ENCODE data around the gene THNSL1. TPM values are rescaled to one million over a fixed set of nuclear protein-coding genes. Genes with fewer than 3 reads are reported as not detected.
"Not testable (repeated sequence)": the region's sequence is repeated elsewhere in the genome, so short reads cannot be mapped to it uniquely, and the experiment has no call there.

THNSL1 gene
- polyA plus RNA-seq, 1 donor, result 7.8 TPM

DNA sequence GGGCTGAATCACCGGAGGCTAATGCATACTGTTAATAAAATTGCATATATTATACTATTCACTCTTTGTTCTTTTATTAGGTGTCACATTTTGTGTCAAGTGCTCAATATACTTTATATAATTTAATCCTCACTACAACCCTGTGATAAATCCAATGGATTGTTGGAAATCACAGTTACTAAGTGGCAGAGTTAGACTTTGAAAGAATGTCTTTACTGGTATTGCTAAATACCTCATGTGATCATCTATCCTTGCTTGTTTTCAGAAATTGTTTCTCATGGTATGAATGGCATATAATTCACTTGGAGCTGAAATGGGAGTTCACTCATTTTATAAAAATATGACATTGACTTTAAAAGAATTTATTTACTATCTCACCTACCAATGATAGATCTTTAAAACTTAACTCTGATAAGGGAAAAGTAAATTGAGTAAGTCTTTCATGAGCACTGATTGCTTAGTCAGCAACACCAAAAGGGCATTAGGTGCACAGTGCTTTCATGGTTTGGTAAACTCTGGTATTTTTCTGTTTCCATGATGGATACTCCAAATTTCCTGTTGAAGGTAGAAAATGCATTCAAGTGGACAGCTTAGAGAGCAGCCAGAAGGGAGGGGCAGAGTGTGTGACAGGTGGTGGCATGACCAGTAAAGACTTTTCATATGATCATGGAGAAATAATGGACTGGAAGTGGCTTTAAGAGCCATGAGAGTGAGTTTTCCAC is 23.0 kb upstream of the THNSL1 start:
- peak in 1 of 2 donors; percentile 64 for DNase-seq
- H3K27me3 ChIP-seq (ENCODE audit: control insufficient read depth, insufficient read depth, low read length), result no peaks in the 10 kb centered on the region
- WGBS (ENCODE audit: insufficient coverage, low lambda C conversion rate), result no CpG with 5 or more reads among the region's 1 CpG
- no peak overlapping the region for H3K4me3 ChIP-seq (ENCODE audit: low read length)
- peak overlapping the region; percentile 60 for H3K27ac ChIP-seq (ENCODE audit: low read length)
- H3K9me3 ChIP-seq (ENCODE audit: control insufficient read depth, low read depth, low read length), result no peaks in the 10 kb centered on the region
- no peaks in the 10 kb centered on the region for H3K36me3 ChIP-seq (ENCODE audit: control insufficient read depth, insufficient read depth, low read length)
- H3K4me1 ChIP-seq (ENCODE audit: control insufficient read depth, insufficient read depth, low read length), result peaks cover 4% of the 10 kb centered on the region

DNA sequence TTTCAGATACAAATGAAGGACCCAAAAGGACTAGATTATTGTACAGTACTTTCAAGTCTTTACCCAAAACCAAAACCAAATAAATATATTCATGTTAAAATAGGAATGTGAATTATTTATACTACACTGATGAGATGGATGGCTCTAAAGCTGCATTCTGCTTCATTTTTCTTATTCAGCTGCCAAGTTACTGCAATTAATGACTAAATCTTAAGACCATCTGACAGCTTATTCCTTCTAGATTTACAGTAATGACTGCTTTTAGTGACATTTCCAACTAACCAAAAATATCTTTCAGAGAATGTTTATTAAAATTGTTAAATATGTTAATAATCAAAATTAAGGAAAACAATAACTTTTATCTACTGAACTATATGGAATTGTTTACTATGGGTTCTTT is 21.3 kb upstream of the THNSL1 start:
- Histone ChIP-seq H3K9me3 (ENCODE audit: control insufficient read depth, low read depth, low read length) (no peaks in the 10 kb centered on the region), H3K4me3 (ENCODE audit: low read length) (no peak overlapping the region), H3K27ac (ENCODE audit: low read length) (no peak overlapping the region), H3K36me3 (ENCODE audit: control insufficient read depth, insufficient read depth, low read length) (no peaks in the 10 kb centered on the region), H3K27me3 (ENCODE audit: control insufficient read depth, insufficient read depth, low read length) (no peaks in the 10 kb centered on the region), H3K4me1 (ENCODE audit: control insufficient read depth, insufficient read depth, low read length) (peaks cover 4% of the 10 kb centered on the region)
- no peak for DNase-seq

DNA sequence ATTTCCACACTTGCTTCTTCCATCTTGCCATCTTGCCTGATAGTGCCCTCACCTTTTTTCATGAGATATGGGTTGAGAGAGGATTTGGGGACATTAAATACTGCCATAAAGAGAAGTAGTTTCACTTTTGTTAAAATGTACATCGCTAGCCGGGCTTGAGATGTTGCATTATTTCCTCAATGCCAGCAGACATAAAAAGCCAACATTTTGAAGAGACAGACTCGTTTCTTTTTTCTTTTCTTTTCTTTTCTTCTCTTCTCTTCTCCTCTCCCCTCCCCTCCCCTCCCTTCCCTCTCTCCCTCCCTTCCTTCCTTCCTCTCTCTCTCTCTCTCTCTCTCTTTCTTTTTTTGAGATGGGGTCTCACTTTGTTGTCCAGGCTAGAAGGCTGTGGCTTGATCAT is 18.4 kb upstream of the THNSL1 start:
- Histone ChIP-seq H3K9me3 (ENCODE audit: control insufficient read depth, low read depth, low read length) (no peaks in the 10 kb centered on the region), H3K4me1 (ENCODE audit: control insufficient read depth, insufficient read depth, low read length) (peaks cover 4% of the 10 kb centered on the region), H3K27me3 (ENCODE audit: control insufficient read depth, insufficient read depth, low read length) (no peaks in the 10 kb centered on the region), H3K36me3 (ENCODE audit: control insufficient read depth, insufficient read depth, low read length) (no peaks in the 10 kb centered on the region), H3K27ac (ENCODE audit: low read length) (no peak overlapping the region), H3K4me3 (ENCODE audit: low read length) (no peak overlapping the region)
- 86% methylated on average over 3 of the region's 3 CpGs for WGBS (ENCODE audit: insufficient coverage, low lambda C conversion rate)
- no peak for DNase-seq

DNA sequence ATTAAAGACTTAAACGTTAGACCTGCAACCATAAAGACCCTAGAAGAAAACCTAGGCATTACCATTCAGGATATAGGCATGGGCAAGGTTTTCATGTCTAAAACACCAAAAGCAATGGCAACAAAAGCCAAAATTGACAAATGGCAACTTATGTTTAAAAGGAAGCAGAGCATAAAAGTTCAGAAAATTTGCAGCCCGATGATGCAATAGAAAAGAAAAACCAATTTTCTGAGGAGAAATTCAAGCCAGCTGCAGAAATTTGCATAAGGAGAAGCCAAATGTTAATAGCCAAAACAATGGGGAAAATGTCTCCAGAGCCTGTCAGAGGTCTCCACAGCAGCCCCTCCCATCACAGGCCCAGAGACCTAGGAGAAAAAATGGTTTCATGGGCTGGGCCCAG is 4.8 kb upstream of the THNSL1 start:
- not testable (repeated sequence) for H3K27ac ChIP-seq (ENCODE audit: low read length); H3K27me3 ChIP-seq (ENCODE audit: control insufficient read depth, insufficient read depth, low read length); H3K4me1 ChIP-seq (ENCODE audit: control insufficient read depth, insufficient read depth, low read length); DNase-seq; H3K4me3 ChIP-seq (ENCODE audit: low read length); H3K9me3 ChIP-seq (ENCODE audit: control insufficient read depth, low read depth, low read length); H3K36me3 ChIP-seq (ENCODE audit: control insufficient read depth, insufficient read depth, low read length)
- 90% methylated on average over 2 of the region's 2 CpGs for WGBS (ENCODE audit: insufficient coverage, low lambda C conversion rate)

DNA sequence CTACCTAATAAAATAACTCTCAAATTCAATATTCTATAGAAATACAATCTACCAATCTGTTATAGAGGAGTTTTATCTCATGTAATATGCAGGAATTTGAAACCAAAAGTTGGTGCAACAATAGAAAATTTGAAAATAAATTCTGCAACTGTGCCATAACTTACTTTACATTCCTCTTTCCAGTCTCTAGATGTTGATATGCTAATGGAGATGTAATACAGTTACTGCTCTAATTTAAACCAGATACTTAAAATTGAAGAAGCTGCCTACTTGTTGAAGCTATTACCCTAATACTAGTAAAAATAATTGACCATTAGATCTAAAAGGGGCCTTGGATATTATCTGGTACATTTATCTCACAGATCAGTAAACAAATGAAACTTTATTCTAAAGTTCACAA is 1.8 kb upstream of the THNSL1 start:
- Histone ChIP-seq H3K4me1 (ENCODE audit: control insufficient read depth, insufficient read depth, low read length) (peaks cover 8% of the 10 kb centered on the region), H3K36me3 (ENCODE audit: control insufficient read depth, insufficient read depth, low read length) (no peaks in the 10 kb centered on the region), H3K27ac (ENCODE audit: low read length) (no peak overlapping the region), H3K9me3 (ENCODE audit: control insufficient read depth, low read depth, low read length) (no peaks in the 10 kb centered on the region), H3K4me3 (ENCODE audit: low read length) (no peak overlapping the region), H3K27me3 (ENCODE audit: control insufficient read depth, insufficient read depth, low read length) (no peaks in the 10 kb centered on the region)
- no peak for DNase-seq

DNA sequence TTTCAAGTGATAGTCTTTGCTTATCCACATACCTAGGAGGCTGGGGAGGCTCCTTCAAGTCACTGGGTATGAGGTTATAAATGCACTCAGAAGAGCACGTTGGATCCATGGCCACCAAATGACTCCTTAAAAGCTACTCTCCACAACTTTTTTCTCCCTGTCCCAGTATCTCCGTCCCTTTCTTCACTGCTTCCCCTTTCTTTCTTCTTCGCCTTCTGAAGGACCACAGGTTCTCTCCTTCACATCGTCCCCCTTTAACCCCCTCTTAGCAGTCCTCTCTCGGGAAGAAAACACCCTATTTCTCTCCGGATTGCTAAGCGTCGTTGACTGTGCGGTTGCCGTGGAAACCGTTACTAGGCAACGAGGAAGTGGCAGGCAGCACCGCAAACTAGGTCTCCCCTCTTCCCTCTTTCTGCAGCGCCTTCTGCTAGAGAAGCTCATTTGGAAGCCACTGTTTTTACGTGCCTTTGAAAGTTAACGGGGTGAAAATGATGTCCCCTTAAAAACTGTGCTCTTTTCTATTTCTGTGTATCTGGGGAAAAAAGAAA is 510 bp upstream of the THNSL1 start, which contains the start of gene ENKUR:
TSS of gene ENKUR (minus strand) at position 331 of the 548 bp plus-strand sequence. CDS start at position 109, 222 bp downstream.
- DNase-seq, result peak; percentile 94 to 97
- H3K4me3 ChIP-seq (ENCODE audit: low read length), result peak within 1 kb of the TSS; percentile 86
- H3K4me1 ChIP-seq (ENCODE audit: control insufficient read depth, insufficient read depth, low read length), result peaks cover 8% of the 10 kb centered on the region
- peak within 1 kb of the TSS; percentile 100 for H3K27ac ChIP-seq (ENCODE audit: low read length)
- H3K36me3 ChIP-seq (ENCODE audit: control insufficient read depth, insufficient read depth, low read length), result no peaks in the 10 kb centered on the region
- WGBS (ENCODE audit: insufficient coverage, low lambda C conversion rate), result no CpG with 5 or more reads among the region's 16 CpGs
- no peaks in the 10 kb centered on the region for H3K27me3 ChIP-seq (ENCODE audit: control insufficient read depth, insufficient read depth, low read length)
- no peaks in the 10 kb centered on the region for H3K9me3 ChIP-seq (ENCODE audit: control insufficient read depth, low read depth, low read length)

DNA sequence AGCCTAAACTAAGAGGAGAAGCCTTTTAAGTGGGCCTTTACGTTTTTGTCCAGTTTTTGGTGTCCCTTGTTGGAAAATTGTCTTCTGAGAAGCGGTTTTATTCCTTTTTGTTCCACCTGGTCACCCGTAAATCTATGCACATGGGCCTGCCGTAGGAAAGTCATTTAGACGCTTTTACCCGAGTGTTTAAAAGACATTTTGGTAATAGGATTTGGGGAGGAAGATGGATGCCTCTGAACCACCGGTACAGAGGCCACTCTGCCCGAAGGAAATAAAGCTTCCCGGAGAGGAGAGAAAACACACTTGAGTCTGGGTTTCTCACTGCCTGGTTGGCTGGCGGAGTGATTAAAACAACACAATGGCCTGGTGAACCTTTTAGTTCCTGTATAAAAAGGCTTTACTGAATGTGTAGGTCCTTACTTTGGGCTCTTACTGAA is 760 bp downstream of the THNSL1 start:
- Histone ChIP-seq H3K36me3 (ENCODE audit: control insufficient read depth, insufficient read depth, low read length) (no peaks in the 10 kb centered on the region), H3K27me3 (ENCODE audit: control insufficient read depth, insufficient read depth, low read length) (no peaks in the 10 kb centered on the region), H3K27ac (ENCODE audit: low read length) (peak overlapping the region; percentile 100), H3K4me3 (ENCODE audit: low read length) (peak overlapping the region; percentile 86), H3K9me3 (ENCODE audit: control insufficient read depth, low read depth, low read length) (no peaks in the 10 kb centered on the region), H3K4me1 (ENCODE audit: control insufficient read depth, insufficient read depth, low read length) (peaks cover 8% of the 10 kb centered on the region)
- no peak for DNase-seq
- WGBS (ENCODE audit: insufficient coverage, low lambda C conversion rate), result 0% methylated on average over 1 of the region's 10 CpGs

DNA sequence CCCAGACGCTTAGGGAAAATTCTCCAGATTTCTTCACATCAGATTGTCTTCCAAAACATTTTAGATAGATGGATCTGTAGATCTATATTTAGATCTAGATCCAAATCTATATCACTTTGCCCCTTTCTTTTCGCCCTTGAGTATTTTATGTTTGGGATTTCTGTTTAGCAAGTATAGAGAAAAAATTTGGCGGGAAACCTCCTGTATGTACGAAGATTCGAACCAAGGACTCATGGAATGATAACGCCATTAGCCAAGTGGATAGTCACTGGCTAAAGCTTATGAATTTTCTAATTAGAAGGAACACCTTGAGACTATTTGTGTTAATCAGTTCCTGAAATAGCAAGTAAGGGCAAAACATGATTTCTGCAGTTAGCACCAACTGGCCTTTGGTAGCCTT is 1.2 kb downstream of the THNSL1 start:
- DNase-seq, result no peak
- H3K4me3 ChIP-seq (ENCODE audit: low read length), result peak overlapping the region; percentile 86
- 100% methylated on average over 1 of the region's 6 CpGs for WGBS (ENCODE audit: insufficient coverage, low lambda C conversion rate)
- peaks cover 8% of the 10 kb centered on the region for H3K4me1 ChIP-seq (ENCODE audit: control insufficient read depth, insufficient read depth, low read length)
- peak overlapping the region; percentile 100 for H3K27ac ChIP-seq (ENCODE audit: low read length)
- no peaks in the 10 kb centered on the region for H3K9me3 ChIP-seq (ENCODE audit: control insufficient read depth, low read depth, low read length)
- no peaks in the 10 kb centered on the region for H3K36me3 ChIP-seq (ENCODE audit: control insufficient read depth, insufficient read depth, low read length)
- H3K27me3 ChIP-seq (ENCODE audit: control insufficient read depth, insufficient read depth, low read length), result no peaks in the 10 kb centered on the region

DNA sequence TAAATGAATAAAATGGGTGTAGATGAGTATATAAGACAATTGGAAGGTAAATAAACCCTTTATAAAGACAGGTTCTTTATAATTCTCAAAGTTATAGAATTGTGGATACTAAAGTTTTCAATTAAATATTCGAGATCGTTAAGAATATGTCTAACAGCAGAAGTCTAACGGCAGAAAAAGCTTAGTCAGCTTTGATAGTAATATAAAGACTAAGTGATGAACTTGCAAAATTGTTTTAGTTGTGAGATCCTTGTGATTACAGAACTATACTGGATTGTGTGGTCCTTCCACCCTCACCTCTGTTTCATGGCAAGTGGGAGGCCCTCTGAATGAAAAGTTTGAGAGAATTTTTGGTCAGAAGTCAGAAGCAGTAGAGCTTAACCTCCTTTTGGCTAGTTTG is 2.3 kb downstream of the THNSL1 start:
- H3K27me3 ChIP-seq (ENCODE audit: control insufficient read depth, insufficient read depth, low read length), result no peaks in the 10 kb centered on the region
- peaks cover 4% of the 10 kb centered on the region for H3K36me3 ChIP-seq (ENCODE audit: control insufficient read depth, insufficient read depth, low read length)
- H3K27ac ChIP-seq (ENCODE audit: low read length), result no peak overlapping the region
- DNase-seq, result no peak
- 100% methylated on average over 3 of the region's 3 CpGs for whole genome bisulfite sequencing (ENCODE audit: insufficient coverage, low lambda C conversion rate)
- peaks cover 8% of the 10 kb centered on the region for H3K4me1 ChIP-seq (ENCODE audit: control insufficient read depth, insufficient read depth, low read length)
- H3K9me3 ChIP-seq (ENCODE audit: control insufficient read depth, low read depth, low read length), result no peaks in the 10 kb centered on the region
- no peak overlapping the region for H3K4me3 ChIP-seq (ENCODE audit: low read length)

DNA sequence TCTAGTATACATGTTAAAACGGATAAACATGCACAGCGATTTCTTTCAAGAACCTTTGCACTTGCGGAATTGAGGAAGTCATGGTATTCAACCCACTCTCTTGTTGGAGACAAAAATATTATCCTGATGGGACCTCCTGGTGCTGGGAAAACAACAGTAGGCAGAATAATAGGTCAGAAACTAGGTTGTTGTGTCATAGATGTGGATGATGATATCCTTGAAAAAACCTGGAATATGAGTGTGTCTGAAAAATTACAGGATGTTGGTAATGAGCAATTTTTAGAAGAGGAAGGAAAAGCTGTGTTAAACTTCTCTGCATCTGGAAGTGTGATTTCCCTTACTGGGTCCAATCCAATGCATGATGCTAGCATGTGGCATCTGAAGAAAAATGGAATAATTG is 6.9 kb downstream of the THNSL1 start:
- no peaks in the 10 kb centered on the region for H3K27me3 ChIP-seq (ENCODE audit: control insufficient read depth, insufficient read depth, low read length)
- H3K4me1 ChIP-seq (ENCODE audit: control insufficient read depth, insufficient read depth, low read length), result peaks cover under 1% of the 10 kb centered on the region
- H3K9me3 ChIP-seq (ENCODE audit: control insufficient read depth, low read depth, low read length), result no peaks in the 10 kb centered on the region
- H3K36me3 ChIP-seq (ENCODE audit: control insufficient read depth, insufficient read depth, low read length), result peaks cover 6% of the 10 kb centered on the region
- no peak overlapping the region for H3K27ac ChIP-seq (ENCODE audit: low read length)
- DNase-seq, result no peak
- no peak overlapping the region for H3K4me3 ChIP-seq (ENCODE audit: low read length)
- WGBS (ENCODE audit: insufficient coverage, low lambda C conversion rate), result 83% methylated on average over 1 of the region's 3 CpGs

DNA sequence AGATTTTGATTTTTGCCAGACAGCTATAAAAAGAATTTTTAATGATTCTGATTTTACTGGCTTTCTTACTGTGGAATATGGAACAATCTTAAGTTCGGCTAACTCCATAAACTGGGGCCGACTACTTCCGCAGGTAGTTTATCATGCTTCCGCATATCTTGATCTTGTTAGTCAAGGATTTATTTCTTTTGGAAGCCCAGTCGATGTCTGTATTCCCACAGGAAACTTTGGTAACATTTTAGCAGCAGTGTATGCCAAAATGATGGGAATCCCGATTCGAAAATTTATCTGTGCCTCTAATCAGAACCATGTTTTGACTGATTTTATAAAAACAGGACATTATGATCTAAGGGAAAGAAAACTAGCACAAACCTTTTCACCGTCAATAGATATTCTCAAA is 8.1 kb downstream of the THNSL1 start:
- Histone ChIP-seq H3K36me3 (ENCODE audit: control insufficient read depth, insufficient read depth, low read length) (peaks cover 6% of the 10 kb centered on the region), H3K9me3 (ENCODE audit: control insufficient read depth, low read depth, low read length) (no peaks in the 10 kb centered on the region), H3K4me3 (ENCODE audit: low read length) (no peak overlapping the region), H3K27ac (ENCODE audit: low read length) (no peak overlapping the region), H3K27me3 (ENCODE audit: control insufficient read depth, insufficient read depth, low read length) (no peaks in the 10 kb centered on the region), H3K4me1 (ENCODE audit: control insufficient read depth, insufficient read depth, low read length) (no peaks in the 10 kb centered on the region)
- no peak for DNase-seq
- WGBS (ENCODE audit: insufficient coverage, low lambda C conversion rate), result 94% methylated on average over 6 of the region's 8 CpGs

Data from large intestine (tissue), 3 donors.